Thyroid gland (tissue), 4 donors: ENCODE data around the gene ZZZ3.

Source experiments
- CTCF ChIP-seq, 6 experiments: fragments of 200-600 bp in 3 of 6; fragments of 450-650 bp in 3 of 6; sonication (generic) in 3 of 6; IDR thresholded peaks; one replicate each; pipeline ENCODE4 v1.5.1; 2016 to 2019; ENCODE audit warnings: antibody characterized with exemption in 6 of 6, mild to moderate bottlenecking in 2 of 6, inconsistent platforms in 1 of 6, moderate library complexity in 1 of 6
- POLR2A ChIP-seq, 2 donors: fragments of 450-650 bp; IDR thresholded peaks; one replicate each; pipeline ENCODE4 v1.6.1; 2017; ENCODE audit warnings: antibody characterized with exemption in 2 of 2, mild to moderate bottlenecking in 2 of 2, moderate library complexity in 1 of 2

GRCh38 chr1:77636864-77637263 is 45.6 kb downstream of the ZZZ3 start:
- no peak for TF ChIP-seq CTCF (IDR thresholded peaks at IDR 0.05)
- no peak for TF ChIP-seq POLR2A (IDR thresholded peaks at IDR 0.05)
